ENCODE measurements around the gene MIPOL1.

MIPOL1 gene

DNA sequence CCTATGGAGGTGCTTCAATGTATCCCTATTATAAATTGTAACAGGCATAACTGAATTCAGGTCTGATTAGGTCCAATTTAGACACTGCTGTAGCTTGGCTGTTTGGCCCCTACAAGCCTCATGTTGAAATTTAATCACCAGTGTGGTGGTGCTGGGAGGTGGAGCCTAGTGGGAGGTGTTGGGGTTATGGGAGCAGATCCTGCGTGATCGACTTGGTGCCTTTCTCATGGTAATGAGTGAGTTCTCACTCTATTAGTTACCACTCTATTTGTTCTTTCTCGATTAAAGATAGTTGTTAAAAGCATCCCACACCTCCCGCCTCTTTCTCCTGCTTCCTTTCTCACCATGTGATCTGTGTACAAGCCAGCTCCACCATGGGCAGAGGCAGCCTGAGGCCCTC, 275.2 kb downstream of the MIPOL1 start:
- in situ Hi-C loops (cut with MboI; ENCODE audit: low pct_unique_long_range_greater_than_20kb, low sequenced_read_pairs, unreplicated experiment), result no loop called here
- DNase-seq (ENCODE audit: low spot score), result no peak
- TF ChIP-seq, protein P1, sequence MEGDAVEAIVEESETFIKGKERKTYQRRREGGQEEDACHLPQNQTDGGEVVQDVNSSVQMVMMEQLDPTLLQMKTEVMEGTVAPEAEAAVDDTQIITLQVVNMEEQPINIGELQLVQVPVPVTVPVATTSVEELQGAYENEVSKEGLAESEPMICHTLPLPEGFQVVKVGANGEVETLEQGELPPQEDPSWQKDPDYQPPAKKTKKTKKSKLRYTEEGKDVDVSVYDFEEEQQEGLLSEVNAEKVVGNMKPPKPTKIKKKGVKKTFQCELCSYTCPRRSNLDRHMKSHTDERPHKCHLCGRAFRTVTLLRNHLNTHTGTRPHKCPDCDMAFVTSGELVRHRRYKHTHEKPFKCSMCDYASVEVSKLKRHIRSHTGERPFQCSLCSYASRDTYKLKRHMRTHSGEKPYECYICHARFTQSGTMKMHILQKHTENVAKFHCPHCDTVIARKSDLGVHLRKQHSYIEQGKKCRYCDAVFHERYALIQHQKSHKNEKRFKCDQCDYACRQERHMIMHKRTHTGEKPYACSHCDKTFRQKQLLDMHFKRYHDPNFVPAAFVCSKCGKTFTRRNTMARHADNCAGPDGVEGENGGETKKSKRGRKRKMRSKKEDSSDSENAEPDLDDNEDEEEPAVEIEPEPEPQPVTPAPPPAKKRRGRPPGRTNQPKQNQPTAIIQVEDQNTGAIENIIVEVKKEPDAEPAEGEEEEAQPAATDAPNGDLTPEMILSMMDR (IDR thresholded peaks at IDR 0.05; ENCODE audit: extremely low read depth, insufficient read depth, missing control alignments), result no peak

DNA sequence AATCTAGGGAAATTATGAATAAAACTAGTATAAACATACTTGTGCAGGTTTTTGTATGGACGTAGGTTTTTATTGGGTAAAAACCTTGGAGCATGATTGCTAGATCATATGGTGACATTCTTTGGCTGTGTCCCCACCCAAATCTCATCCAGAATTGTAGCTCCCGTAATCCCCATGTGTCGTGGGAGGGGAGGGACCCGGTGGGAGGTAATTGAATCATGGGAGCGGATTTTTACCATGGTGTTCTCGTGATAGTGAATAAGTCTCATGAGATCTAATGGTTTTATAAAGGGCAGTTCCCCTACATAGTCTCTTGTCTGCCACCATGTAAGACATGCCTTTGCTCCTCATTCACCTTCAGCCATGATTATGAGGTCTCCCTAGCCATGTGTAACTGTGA, 276.5 kb downstream of the MIPOL1 start:
- TF ChIP-seq, protein P1 (IDR thresholded peaks at IDR 0.05; ENCODE audit: extremely low read depth, insufficient read depth, missing control alignments), result no peak
- DNase-seq (ENCODE audit: low spot score), result no peak
- in situ Hi-C loops (cut with MboI; ENCODE audit: low pct_unique_long_range_greater_than_20kb, low sequenced_read_pairs, unreplicated experiment), result no loop called here

DNA sequence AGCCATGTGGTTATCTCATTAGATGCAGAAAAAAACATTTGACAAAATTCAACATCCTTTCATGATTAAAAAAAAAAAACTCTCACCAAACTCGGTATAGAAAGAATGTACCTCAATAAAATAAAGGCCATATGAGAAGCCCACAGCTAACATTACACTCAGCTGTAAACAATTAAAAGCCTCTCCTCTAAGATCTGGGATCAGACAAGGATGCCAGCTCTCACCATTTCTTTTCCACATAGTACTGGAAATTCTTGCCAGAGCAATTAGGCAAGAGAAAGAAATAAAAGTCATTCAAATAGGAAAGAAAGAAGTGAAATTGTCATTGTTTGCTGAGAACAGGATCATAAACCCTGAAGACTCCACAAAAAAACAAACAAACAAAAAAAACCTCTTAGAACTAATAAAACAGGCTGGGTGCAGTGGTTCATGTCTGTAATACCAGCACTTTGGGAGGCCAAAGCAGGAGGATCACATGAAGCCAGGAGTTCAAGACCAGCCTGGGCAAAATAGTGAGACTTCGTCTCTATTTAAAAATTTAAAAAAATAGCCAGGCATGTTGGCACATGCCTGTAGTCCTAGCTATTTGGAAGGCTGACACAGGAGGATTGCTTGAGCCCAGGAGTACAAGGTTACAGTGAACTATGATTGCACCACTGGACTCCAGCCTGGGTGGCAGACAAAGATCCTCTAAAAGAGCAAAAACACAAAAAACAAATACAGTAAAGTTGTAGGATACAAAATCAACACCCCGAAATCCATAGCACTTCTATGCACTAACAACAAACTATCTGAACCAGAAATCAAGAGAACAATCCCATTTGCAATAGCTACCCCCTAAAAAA, 282.9 kb downstream of the MIPOL1 start:
- DNase-seq (ENCODE audit: low spot score), result no peak
- TF ChIP-seq, protein P1 (IDR thresholded peaks at IDR 0.05; ENCODE audit: extremely low read depth, insufficient read depth, missing control alignments), result no peak
- in situ Hi-C loops (cut with MboI; ENCODE audit: low pct_unique_long_range_greater_than_20kb, low sequenced_read_pairs, unreplicated experiment), result no loop called here

DNA sequence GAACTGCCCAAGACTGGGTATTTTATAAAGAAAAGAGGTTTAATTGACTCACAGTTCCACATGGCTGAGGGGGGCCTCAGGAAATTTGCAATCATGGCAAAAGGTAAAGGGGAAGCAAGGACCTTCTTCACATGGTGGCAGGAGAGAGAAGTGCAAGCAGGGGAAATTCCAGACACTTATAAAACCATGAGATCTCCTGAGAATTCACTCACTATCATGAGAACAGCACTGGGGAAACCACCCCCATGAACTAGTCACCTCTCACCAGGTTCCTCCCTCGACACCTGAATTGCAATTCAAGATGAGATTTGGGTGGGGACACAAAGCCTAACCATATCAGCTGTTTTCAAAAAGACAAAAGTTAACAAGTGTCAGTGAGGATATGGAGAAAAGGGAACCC, 284.7 kb downstream of the MIPOL1 start:
- in situ Hi-C loops (cut with MboI; ENCODE audit: low pct_unique_long_range_greater_than_20kb, low sequenced_read_pairs, unreplicated experiment), result no loop called here
- DNase-seq (ENCODE audit: low spot score), result no peak

DNA sequence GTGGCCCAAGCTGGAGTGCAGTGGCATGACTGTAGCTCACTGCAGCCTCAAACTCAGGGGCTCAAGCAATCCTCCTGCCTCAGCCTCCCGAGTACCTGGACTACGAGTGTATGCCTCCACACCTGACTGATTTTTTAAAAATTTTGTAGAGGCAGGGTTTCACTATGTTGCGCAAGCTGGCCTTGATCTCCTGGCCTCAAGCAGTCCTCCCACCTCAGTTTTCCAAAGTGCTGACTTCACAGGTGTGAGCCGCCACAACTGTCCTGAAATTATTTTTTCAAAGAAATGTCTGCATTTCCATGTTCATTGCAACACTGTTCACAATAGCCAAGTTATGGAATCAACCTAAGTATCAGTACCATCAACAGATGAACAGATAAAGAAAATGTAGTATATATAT, 285.9 kb downstream of the MIPOL1 start:
- TF ChIP-seq, protein P1 (IDR thresholded peaks at IDR 0.05; ENCODE audit: extremely low read depth, insufficient read depth, missing control alignments), result no peak
- in situ Hi-C loops (cut with MboI; ENCODE audit: low pct_unique_long_range_greater_than_20kb, low sequenced_read_pairs, unreplicated experiment), result no loop called here
- no peak for DNase-seq (ENCODE audit: low spot score)

More for the DNA sequence above, 284.7 kb downstream of the MIPOL1 start:
- TF ChIP-seq, protein P1 (IDR thresholded peaks at IDR 0.05; ENCODE audit: extremely low read depth, insufficient read depth, missing control alignments), result no peak

DNA sequence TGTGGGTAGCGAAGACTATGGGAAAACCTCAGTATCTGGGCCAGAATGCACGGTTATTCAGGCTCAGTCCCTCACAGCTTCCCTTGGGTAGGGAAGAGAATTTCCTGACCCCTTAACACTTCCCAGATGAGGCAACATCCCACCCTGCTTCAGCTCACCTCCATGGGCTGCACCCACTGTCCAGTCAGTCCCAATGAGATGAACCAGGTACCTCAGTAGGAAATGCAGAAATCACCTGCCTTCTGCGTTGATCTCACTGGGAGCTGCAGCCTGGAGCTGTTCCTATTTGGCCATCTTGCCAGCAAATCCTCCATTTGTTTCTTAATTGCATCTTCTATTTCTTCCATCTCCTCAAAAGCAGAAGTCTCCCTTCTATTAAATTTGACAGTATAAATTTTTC, 292.9 kb downstream of the MIPOL1 start:
- TF ChIP-seq, protein P1 (IDR thresholded peaks at IDR 0.05; ENCODE audit: extremely low read depth, insufficient read depth, missing control alignments), result no peak
- in situ Hi-C loops (cut with MboI; ENCODE audit: low pct_unique_long_range_greater_than_20kb, low sequenced_read_pairs, unreplicated experiment), result no loop called here
- DNase-seq (ENCODE audit: low spot score), result no peak

Data from GM13977 (cell line).